ENCODE measurements around the gene CHCHD10. TPM values are rescaled to one million over a fixed set of nuclear protein-coding genes. Genes with fewer than 3 reads are reported as not detected.

CHCHD10 gene
- total and polyA plus RNA-seq, 4 experiments from 2014 or later: 16.3 to 45.9 (median 38.9) TPM

- Histone ChIP-seq H3K4me3 (ENCODE audit: low read length in 2 of 2) (peak overlapping the region; percentile 62 to 69), H3K4me1 (ENCODE audit: insufficient read depth, low read length) (peaks cover 21% of the 10 kb centered on the region), H3K27ac (ENCODE audit: low read depth, low read length) (peak overlapping the region; percentile 77), H3K36me3 (ENCODE audit: insufficient read depth, low read length) (peaks cover 20% of the 10 kb centered on the region), H3K27me3 (ENCODE audit: insufficient read depth, low read length) (no peaks in the 10 kb centered on the region), H3K9me3 (ENCODE audit: control insufficient read depth in 1 of 2, low read length in 2 of 2) (no peaks in the 10 kb centered on the region)
- ChIA-PET POLR2A (ENCODE audit: partially characterized antibody) (interaction anchor here (0.7 to 3.2 kb wide), 9 partner anchors 15 to 197 kb away, joined by 3 to 76 read pairs (median 4); partner anchors contain the start of genes SLC2A11, SMARCB1, VPREB3 and ZNF70), CTCF (ENCODE audit: partially characterized antibody) (interaction anchor here (1.4 to 2.4 kb wide), 2 partner anchors 21 to 132 kb away, joined by 7 to 8 read pairs; no protein-coding TSS in a partner anchor)
- H3K27ac Mint-ChIP-seq: peak overlapping the region; percentile 60 to 93 (median 87)
- H3K4me1 Mint-ChIP-seq: peaks cover 7 to 28% (median 13%) of the 10 kb centered on the region in 4 donors
- peaks cover 6 to 18% of the 10 kb centered on the region in 2 donors for H3K36me3 Mint-ChIP-seq
- DNase-seq: peak; percentile 77 to 83 (median 81)
- H3K9me3 Mint-ChIP-seq: no peaks in the 10 kb centered on the region
- peak overlapping the region; percentile 73 to 87 (median 84) for H3K4me3 Mint-ChIP-seq
- intact Hi-C loops (cut with micrococcal nuclease): loop anchor here (2.0 to 5.0 kb wide), 4 partner anchors 20 to 120 kb away; partner anchors contain the start of genes DERL3, SMARCB1, VPREB3 and ZNF70
- H3K27me3 Mint-ChIP-seq: no peaks in the 10 kb centered on the region
These were observed 50.7 kb downstream of the CHCHD10 start for GRCh38 chr22:23716811-23717801.

Other genes starting within 250 kb of the CHCHD10 start
- not detected for gene IGLL1, start 187.7 kb downstream of the CHCHD10 start, total RNA-seq
- not detected for gene IGLL1, start 187.7 kb downstream of the CHCHD10 start, polyA plus RNA-seq
- 1 to 10 TPM; 4.2 to 4.5 TPM for gene DRICH1, start 135.7 kb downstream of the CHCHD10 start, total RNA-seq
- not detected for gene DRICH1, start 135.7 kb downstream of the CHCHD10 start, polyA plus RNA-seq
- gene RGL4, start 77.0 kb downstream of the CHCHD10 start, total RNA-seq: 1 to 10 TPM; 7.2 to 9.8 TPM
- 10 to 100 TPM; 58.3 to 64.9 TPM for gene RGL4, start 77.0 kb downstream of the CHCHD10 start, polyA plus RNA-seq
- 1 to 10 TPM; 6.4 to 7.4 TPM for gene ZNF70, start 16.9 kb downstream of the CHCHD10 start, total RNA-seq
- under 1 TPM in 1 of 2 donors, not detected in 1; 0.37 TPM for gene ZNF70, start 16.9 kb downstream of the CHCHD10 start, polyA plus RNA-seq
- not detected for gene VPREB3, start 13.5 kb downstream of the CHCHD10 start, total RNA-seq
- gene VPREB3, start 13.5 kb downstream of the CHCHD10 start, polyA plus RNA-seq: 1 to 10 TPM; 1.2 to 5.5 TPM
- gene C22orf15, start 5.0 kb downstream of the CHCHD10 start, total RNA-seq: 1 to 10 TPM; 1.5 to 1.9 TPM
- gene C22orf15, start 5.0 kb downstream of the CHCHD10 start, polyA plus RNA-seq: 1 to 10 TPM in 1 of 2 donors, under 1 TPM in 1; 0.34 to 1.2 TPM
- 1 to 10 TPM in 1 of 2 experiments, under 1 TPM in 1; 0.79 to 1.6 TPM for gene MMP11, start 4.9 kb upstream of the CHCHD10 start, total RNA-seq
- gene MMP11, start 4.9 kb upstream of the CHCHD10 start, polyA plus RNA-seq: 1 to 10 TPM; 1.0 to 1.1 TPM
- gene SMARCB1, start 19.0 kb upstream of the CHCHD10 start, total RNA-seq: 10 to 100 TPM; 41.2 to 42.3 TPM
- gene SMARCB1, start 19.0 kb upstream of the CHCHD10 start, polyA plus RNA-seq: 10 to 100 TPM; 36.6 to 46.0 TPM
- gene DERL3, start 71.0 kb upstream of the CHCHD10 start, total RNA-seq: 1 to 10 TPM; 1.9 to 2.9 TPM
- 1 to 10 TPM in 1 of 2 donors, under 1 TPM in 1; 0.25 to 1.5 TPM for gene DERL3, start 71.0 kb upstream of the CHCHD10 start, polyA plus RNA-seq
- 10 to 100 TPM; 24.5 to 27.2 TPM for gene SLC2A11, start 89.9 kb upstream of the CHCHD10 start, total RNA-seq
- 1 to 10 TPM; 3.9 to 5.0 TPM for gene SLC2A11, start 89.9 kb upstream of the CHCHD10 start, polyA plus RNA-seq
- gene MIF, start 126.4 kb upstream of the CHCHD10 start, total RNA-seq: 100 to 1,000 TPM; 208 to 217 TPM
- gene MIF, start 126.4 kb upstream of the CHCHD10 start, polyA plus RNA-seq: 1,000 to 10,000 TPM; 1,156 to 1,346 TPM
- gene GSTT2B, start 193.2 kb upstream of the CHCHD10 start, total RNA-seq: not detected
- not detected for gene GSTT2B, start 193.2 kb upstream of the CHCHD10 start, polyA plus RNA-seq
- gene DDTL, start 198.9 kb upstream of the CHCHD10 start, total RNA-seq: 1 to 10 TPM; 5.3 to 6.1 TPM
- gene DDTL, start 198.9 kb upstream of the CHCHD10 start, polyA plus RNA-seq: 1 to 10 TPM in 1 of 2 donors, under 1 TPM in 1; 0.32 to 1.9 TPM
- 10 to 100 TPM; 93.5 to 97.2 TPM for gene DDT, start 206.5 kb upstream of the CHCHD10 start, total RNA-seq
- 100 to 1,000 TPM; 103 to 133 TPM for gene DDT, start 206.5 kb upstream of the CHCHD10 start, polyA plus RNA-seq
- gene GSTT2, start 212.2 kb upstream of the CHCHD10 start, total RNA-seq: not detected
- gene GSTT2, start 212.2 kb upstream of the CHCHD10 start, polyA plus RNA-seq: not detected
- gene GSTT4, start 237.5 kb upstream of the CHCHD10 start, total RNA-seq: not detected
- not detected for gene GSTT4, start 237.5 kb upstream of the CHCHD10 start, polyA plus RNA-seq
- 100 to 1,000 TPM; 114 to 117 TPM for gene CABIN1, start 243.3 kb upstream of the CHCHD10 start, total RNA-seq
- gene CABIN1, start 243.3 kb upstream of the CHCHD10 start, polyA plus RNA-seq: 10 to 100 TPM in 1 of 2 donors, 1 to 10 TPM in 1; 2.2 to 14.8 TPM

Data from CD4-positive, alpha-beta memory T cell (primary cell).